ENCODE results near the gene ETFRF1.
A peak's percentile ranks its signal among the peaks of the same experiment; 100 is the strongest.

ETFRF1 gene

GRCh38 chr12:25189656-25190055 lies 5.4 kb upstream of the ETFRF1 start:
- Histone ChIP-seq H4K91ac (ENCODE audit: low read depth, low read length) (no peak overlapping the region), H3K4me3 (ENCODE audit: low read depth, low read length) (no peak overlapping the region), H2BK12ac (ENCODE audit: low read length) (no peak overlapping the region), H3K4ac (ENCODE audit: low read depth, low read length) (no peak overlapping the region), H4K8ac (ENCODE audit: low read depth, low read length) (no peak overlapping the region), H2AK5ac (ENCODE audit: low read length) (no peak overlapping the region), H3K4me1 (ENCODE audit: control insufficient read depth in 1 of 2, insufficient read depth in 2 of 2, low read length in 2 of 2) (peaks cover under 1 to 1% of the 10 kb centered on the region in 2 experiments), H3K18ac (ENCODE audit: low read length) (no peak overlapping the region), H3K36me3 (ENCODE audit: control insufficient read depth in 1 of 2, insufficient read depth in 2 of 2, low read length in 2 of 2) (no peaks in the 10 kb centered on the region), H3K27ac (ENCODE audit: low read depth, low read length) (no peak overlapping the region), H3K4me2 (ENCODE audit: low read length) (no peak overlapping the region), H3K9me3 (ENCODE audit: insufficient read depth, low read depth, low read length) (no peaks in the 10 kb centered on the region), H3K79me2 (ENCODE audit: control insufficient read depth, insufficient read depth, low read length, poor library complexity) (no peaks in the 10 kb centered on the region), H2BK5ac (ENCODE audit: low read depth, low read length, poor library complexity) (no peak overlapping the region), H2AFZ (ENCODE audit: insufficient read depth, low read length, poor library complexity) (no peak overlapping the region), H3K9ac (ENCODE audit: low read length) (no peak overlapping the region), H3K79me1 (ENCODE audit: low read length) (no peaks in the 10 kb centered on the region), H3K27me3 (ENCODE audit: insufficient read depth, low read length) (no peaks in the 10 kb centered on the region), H4K12ac (ENCODE audit: low read depth, low read length) (no peak overlapping the region), H3K23ac (ENCODE audit: low read length) (no peak overlapping the region), H3K14ac (ENCODE audit: low read length) (no peak overlapping the region), H2BK120ac (ENCODE audit: insufficient read depth, low read length, poor library complexity) (no peak overlapping the region)
- no peak for DNase-seq

GRCh38 chr12:25190793-25191192 lies 4.2 kb upstream of the ETFRF1 start:
- no peak overlapping the region for H3K27ac ChIP-seq (ENCODE audit: low read depth, low read length)
- no peaks in the 10 kb centered on the region for H3K27me3 ChIP-seq (ENCODE audit: insufficient read depth, low read length)
- H4K8ac ChIP-seq (ENCODE audit: low read depth, low read length) = no peak overlapping the region
- H2AK5ac ChIP-seq (ENCODE audit: low read length) = no peak overlapping the region
- WGBS (ENCODE audit: extremely low coverage, insufficient coverage, insufficient read length) = no CpG with 5 or more reads among the region's 6 CpGs
- H3K79me2 ChIP-seq (ENCODE audit: control insufficient read depth, insufficient read depth, low read length, poor library complexity) = peaks cover 2% of the 10 kb centered on the region
- H3K36me3 ChIP-seq (ENCODE audit: control insufficient read depth in 1 of 2, insufficient read depth in 2 of 2, low read length in 2 of 2) = no peaks in the 10 kb centered on the region
- no peak overlapping the region for H3K18ac ChIP-seq (ENCODE audit: low read length)
- no peak overlapping the region for H3K14ac ChIP-seq (ENCODE audit: low read length)
- no peak overlapping the region for H3K4me2 ChIP-seq (ENCODE audit: low read length)
- H2BK12ac ChIP-seq (ENCODE audit: low read length) = no peak overlapping the region
- no peak overlapping the region for H3K4ac ChIP-seq (ENCODE audit: low read depth, low read length)
- H2AFZ ChIP-seq (ENCODE audit: insufficient read depth, low read length, poor library complexity) = no peak overlapping the region
- no peak overlapping the region for H2BK120ac ChIP-seq (ENCODE audit: insufficient read depth, low read length, poor library complexity)
- no peak for DNase-seq
- H3K23ac ChIP-seq (ENCODE audit: low read length) = no peak overlapping the region
- no peak overlapping the region for H3K9ac ChIP-seq (ENCODE audit: low read length)
- no peak overlapping the region for H2BK5ac ChIP-seq (ENCODE audit: low read depth, low read length, poor library complexity)
- H3K9me3 ChIP-seq (ENCODE audit: insufficient read depth, low read depth, low read length) = no peaks in the 10 kb centered on the region
- H4K12ac ChIP-seq (ENCODE audit: low read depth, low read length) = no peak overlapping the region
- no peak overlapping the region for H4K91ac ChIP-seq (ENCODE audit: low read depth, low read length)
- no peak overlapping the region for H3K4me3 ChIP-seq (ENCODE audit: low read depth, low read length)
- peaks cover 4% of the 10 kb centered on the region for H3K79me1 ChIP-seq (ENCODE audit: low read length)
- peaks cover 2 to 3% of the 10 kb centered on the region in 2 experiments for H3K4me1 ChIP-seq (ENCODE audit: control insufficient read depth in 1 of 2, insufficient read depth in 2 of 2, low read length in 2 of 2)

- no peak overlapping the region for H3K23ac ChIP-seq (ENCODE audit: low read length)
- no peak overlapping the region for H3K27ac ChIP-seq (ENCODE audit: low read depth, low read length)
- H3K14ac ChIP-seq (ENCODE audit: low read length) = no peak overlapping the region
- no peak overlapping the region for H3K4me3 ChIP-seq (ENCODE audit: low read depth, low read length)
- no peak overlapping the region for H4K12ac ChIP-seq (ENCODE audit: low read depth, low read length)
- H2BK120ac ChIP-seq (ENCODE audit: insufficient read depth, low read length, poor library complexity) = no peak overlapping the region
- no peak overlapping the region for H2BK12ac ChIP-seq (ENCODE audit: low read length)
- no peak overlapping the region for H2AK5ac ChIP-seq (ENCODE audit: low read length)
- WGBS (ENCODE audit: extremely low coverage, insufficient coverage, insufficient read length) = no CpG with 5 or more reads among the region's 1 CpG
- no peaks in the 10 kb centered on the region for H3K9me3 ChIP-seq (ENCODE audit: insufficient read depth, low read depth, low read length)
- H3K4me2 ChIP-seq (ENCODE audit: low read length) = no peak overlapping the region
- no peak overlapping the region for H2AFZ ChIP-seq (ENCODE audit: insufficient read depth, low read length, poor library complexity)
- H3K4me1 ChIP-seq (ENCODE audit: control insufficient read depth in 1 of 2, insufficient read depth in 2 of 2, low read length in 2 of 2) = peaks cover 2 to 3% of the 10 kb centered on the region in 2 experiments
- H4K8ac ChIP-seq (ENCODE audit: low read depth, low read length) = no peak overlapping the region
- no peak overlapping the region for H3K18ac ChIP-seq (ENCODE audit: low read length)
- H3K9ac ChIP-seq (ENCODE audit: low read length) = no peak overlapping the region
- peaks cover 4% of the 10 kb centered on the region for H3K79me1 ChIP-seq (ENCODE audit: low read length)
- peaks cover 2% of the 10 kb centered on the region for H3K79me2 ChIP-seq (ENCODE audit: control insufficient read depth, insufficient read depth, low read length, poor library complexity)
- H3K27me3 ChIP-seq (ENCODE audit: insufficient read depth, low read length) = no peaks in the 10 kb centered on the region
- H2BK5ac ChIP-seq (ENCODE audit: low read depth, low read length, poor library complexity) = no peak overlapping the region
- H3K4ac ChIP-seq (ENCODE audit: low read depth, low read length) = no peak overlapping the region
- no peaks in the 10 kb centered on the region for H3K36me3 ChIP-seq (ENCODE audit: control insufficient read depth in 1 of 2, insufficient read depth in 2 of 2, low read length in 2 of 2)
- DNase-seq = no peak
- H4K91ac ChIP-seq (ENCODE audit: low read depth, low read length) = no peak overlapping the region
These were observed 823 bp upstream of the ETFRF1 start for GRCh38 chr12:25194214-25194613.

GRCh38 chr12:25194722-25195055 lies 348 bp upstream of the ETFRF1 start:
- WGBS (ENCODE audit: extremely low coverage, insufficient coverage, insufficient read length) = no CpG with 5 or more reads among the region's 11 CpGs
- H3K9ac ChIP-seq (ENCODE audit: low read length) = peak overlapping the region; percentile 57

More at GRCh38 chr12:25194722-25195055, 348 bp upstream of the ETFRF1 start:
- peaks cover 2 to 3% of the 10 kb centered on the region in 2 experiments for H3K4me1 ChIP-seq (ENCODE audit: control insufficient read depth in 1 of 2, insufficient read depth in 2 of 2, low read length in 2 of 2)
- H4K12ac ChIP-seq (ENCODE audit: low read depth, low read length) = no peak overlapping the region
- no peaks in the 10 kb centered on the region for H3K27me3 ChIP-seq (ENCODE audit: insufficient read depth, low read length)
- H2AFZ ChIP-seq (ENCODE audit: insufficient read depth, low read length, poor library complexity) = peak overlapping the region; percentile 26
- H3K4me2 ChIP-seq (ENCODE audit: low read length) = peak overlapping the region; percentile 95
- no peak overlapping the region for H2AK5ac ChIP-seq (ENCODE audit: low read length)
- no peaks in the 10 kb centered on the region for H3K36me3 ChIP-seq (ENCODE audit: control insufficient read depth in 1 of 2, insufficient read depth in 2 of 2, low read length in 2 of 2)
- no peak overlapping the region for H3K27ac ChIP-seq (ENCODE audit: low read depth, low read length)
- peaks cover 4% of the 10 kb centered on the region for H3K79me1 ChIP-seq (ENCODE audit: low read length)
- H3K23ac ChIP-seq (ENCODE audit: low read length) = no peak overlapping the region
- no peak overlapping the region for H2BK120ac ChIP-seq (ENCODE audit: insufficient read depth, low read length, poor library complexity)
- no peak overlapping the region for H3K4ac ChIP-seq (ENCODE audit: low read depth, low read length)
- H4K91ac ChIP-seq (ENCODE audit: low read depth, low read length) = no peak overlapping the region
- H2BK12ac ChIP-seq (ENCODE audit: low read length) = no peak overlapping the region
- no peak overlapping the region for H2BK5ac ChIP-seq (ENCODE audit: low read depth, low read length, poor library complexity)
- H4K8ac ChIP-seq (ENCODE audit: low read depth, low read length) = no peak overlapping the region
- DNase-seq = no peak
- peak overlapping the region; percentile 72 for H3K4me3 ChIP-seq (ENCODE audit: low read depth, low read length)
- no peak overlapping the region for H3K18ac ChIP-seq (ENCODE audit: low read length)
- H3K9me3 ChIP-seq (ENCODE audit: insufficient read depth, low read depth, low read length) = no peaks in the 10 kb centered on the region
- peaks cover 2% of the 10 kb centered on the region for H3K79me2 ChIP-seq (ENCODE audit: control insufficient read depth, insufficient read depth, low read length, poor library complexity)
- no peak overlapping the region for H3K14ac ChIP-seq (ENCODE audit: low read length)

Measured in trophoblast cell (in vitro differentiated cells and primary cell).